HEK293 (cell line): ENCODE data around the gene WDR82.

Source experiments
- CTCF ChIA-PET: fragments of 350-600 bp; formaldehyde crosslinking; extraction: SDS; loops from one replicate; lab custom pipeline; 2021; ENCODE audit warnings: antibody characterized with exemption; lab: Yijun Ruan, JAX
- POLR2A ChIA-PET: fragments of 300-600 bp; formaldehyde crosslinking; extraction: SDS; loops from one replicate; lab custom pipeline; 2020; ENCODE audit warnings: antibody characterized with exemption, inconsistent platforms; lab: Yijun Ruan, JAX
- H3K27ac ChIP-seq: fragments of 200-500 bp; sonication (Bioruptor generic); 2 replicates; pipeline ENCODE4 v1.5.1; 2014; ENCODE audit warnings: low read depth, low read length, control low read depth, inconsistent platforms; ENCODE audit errors: extremely low read depth
- H3K36me3 ChIP-seq, 2 experiments: fragments of 200-500 bp in 1 of 2; sonication (Bioruptor generic) in 1 of 2; 1 replicate in 1 of 2; 2 replicates in 1 of 2; pipeline ENCODE4 v1.5.1; 2014 to 2017; ENCODE audit warnings: inconsistent platforms in 2 of 2, low read length in 2 of 2; ENCODE audit not compliant: control insufficient read depth in 2 of 2, insufficient read depth in 1 of 2
- H3K4me1 ChIP-seq: fragments of 200-500 bp; sonication (Bioruptor generic); 2 replicates; pipeline ENCODE4 v1.5.1; 2014; ENCODE audit warnings: mild to moderate bottlenecking, low read length, inconsistent platforms; ENCODE audit not compliant: control insufficient read depth, insufficient read depth
- H3K4me3 ChIP-seq: 2 replicates; pipeline ENCODE4 v1.5.1; 2011; ENCODE audit warnings: low read depth, mild to moderate bottlenecking, control low read depth, low read length, moderate library complexity
- H3K9me3 ChIP-seq: fragments of 200-500 bp; sonication (Bioruptor generic); 2 replicates; pipeline ENCODE4 v1.5.1; 2014; ENCODE audit warnings: low read depth, low read length, inconsistent platforms; ENCODE audit not compliant: control insufficient read depth, insufficient read depth
- GLIS1 ChIP-seq: fragments of 450-650 bp; formaldehyde crosslinking; IDR thresholded peaks from 2 replicates; pipeline ENCODE4 v1.5.1; 2016; ENCODE audit warnings: missing biosample characterization, missing genetic modification characterization
- HOXC10 ChIP-seq: sonication (generic); formaldehyde crosslinking; IDR thresholded peaks from 2 replicates; pipeline ENCODE4 v1.8.1; 2023; ENCODE audit warnings: mild to moderate bottlenecking, missing genetic modification reagents
- PRDM4 ChIP-seq: fragments of 450-650 bp; formaldehyde crosslinking; IDR thresholded peaks from 2 replicates; pipeline ENCODE4 v1.5.1; 2017; ENCODE audit warnings: missing biosample characterization, missing genetic modification characterization
- PRDM6 ChIP-seq: fragments of 450-650 bp; formaldehyde crosslinking; IDR thresholded peaks from 2 replicates; pipeline ENCODE4 v1.5.1; 2017; ENCODE audit warnings: missing biosample characterization, missing genetic modification characterization
- ZBTB17 ChIP-seq: fragments of 450-650 bp; formaldehyde crosslinking; IDR thresholded peaks from 2 replicates; pipeline ENCODE4 v1.5.1; 2016; ENCODE audit warnings: missing biosample characterization, missing genetic modification characterization
- ZNF121 ChIP-seq: fragments of 450-650 bp; formaldehyde crosslinking; IDR thresholded peaks from 2 replicates; pipeline ENCODE4 v1.5.1; 2016; ENCODE audit warnings: missing biosample characterization, missing genetic modification characterization
- ZNF133 ChIP-seq: fragments of 450-650 bp; formaldehyde crosslinking; IDR thresholded peaks from 2 replicates; pipeline ENCODE4 v1.5.1; 2016; ENCODE audit warnings: missing biosample characterization, missing genetic modification characterization
- ZNF138 ChIP-seq: fragments of 450-650 bp; formaldehyde crosslinking; IDR thresholded peaks from 2 replicates; pipeline ENCODE4 v1.5.1; 2016; ENCODE audit warnings: missing biosample characterization, missing genetic modification characterization, borderline replicate concordance
- ZNF19 ChIP-seq: fragments of 450-650 bp; formaldehyde crosslinking; IDR thresholded peaks from 2 replicates; pipeline ENCODE4; 2016; ENCODE audit warnings: missing biosample characterization, missing genetic modification characterization, low read depth
- ZNF202 ChIP-seq: fragments of 450-650 bp; formaldehyde crosslinking; IDR thresholded peaks from 2 replicates; pipeline ENCODE4 v1.5.1; 2016; ENCODE audit warnings: missing biosample characterization, missing genetic modification characterization, borderline replicate concordance
- ZNF23 ChIP-seq: fragments of 450-650 bp; formaldehyde crosslinking; IDR thresholded peaks from 2 replicates; pipeline ENCODE4 v1.5.1; 2016; ENCODE audit warnings: missing biosample characterization, missing genetic modification characterization, borderline replicate concordance
- ZNF423 ChIP-seq: fragments of 450-650 bp; formaldehyde crosslinking; IDR thresholded peaks from 2 replicates; pipeline ENCODE4 v1.5.1; 2016; ENCODE audit warnings: missing biosample characterization, missing genetic modification characterization
- ZNF510 ChIP-seq: fragments of 450-650 bp; formaldehyde crosslinking; IDR thresholded peaks from 2 replicates; pipeline ENCODE4 v1.5.1; 2018; ENCODE audit warnings: mild to moderate bottlenecking, missing genetic modification characterization, missing biosample characterization; ENCODE audit not compliant: insufficient replicate concordance
- ZNF548 ChIP-seq: fragments of 450-650 bp; formaldehyde crosslinking; IDR thresholded peaks from 2 replicates; pipeline ENCODE4 v1.5.1; 2016; ENCODE audit warnings: missing biosample characterization, missing genetic modification characterization
- ZNF600 ChIP-seq: fragments of 450-650 bp; formaldehyde crosslinking; IDR thresholded peaks from 2 replicates; pipeline ENCODE4 v1.5.1; 2016; ENCODE audit warnings: missing biosample characterization, missing genetic modification characterization
- ZNF623 ChIP-seq: fragments of 450-650 bp; formaldehyde crosslinking; IDR thresholded peaks from 2 replicates; pipeline ENCODE4 v1.5.1; 2016; ENCODE audit warnings: missing biosample characterization, missing genetic modification characterization
- ZNF658 ChIP-seq: fragments of 450-650 bp; formaldehyde crosslinking; IDR thresholded peaks from 2 replicates; pipeline ENCODE4; 2016; ENCODE audit warnings: missing biosample characterization, missing genetic modification characterization
- ZNF660 ChIP-seq: fragments of 450-650 bp; IDR thresholded peaks from 2 replicates; pipeline ENCODE4 v1.5.1; 2018; ENCODE audit warnings: missing biosample characterization, mild to moderate bottlenecking, missing genetic modification characterization
- ZNF785 ChIP-seq: fragments of 450-650 bp; formaldehyde crosslinking; IDR thresholded peaks from 2 replicates; pipeline ENCODE4 v1.5.1; 2016; ENCODE audit warnings: missing biosample characterization, missing genetic modification characterization
- ZSCAN4 ChIP-seq: fragments of 450-650 bp; formaldehyde crosslinking; IDR thresholded peaks from 2 replicates; pipeline ENCODE4 v1.5.1; 2017; ENCODE audit warnings: missing biosample characterization, missing genetic modification characterization

Gene WDR82

GRCh38 chr3:52281981-52282801 is 3.7 kb upstream of the WDR82 start:
- Histone ChIP-seq H3K4me3 (no peak overlapping the region), H3K36me3 (peaks cover 0 to 5% of the 10 kb centered on the region in 2 experiments; a peak in 1 of 3 replicates), H3K9me3 (no peaks in the 10 kb centered on the region), H3K27ac (no peak overlapping the region), H3K4me1 (no peaks in the 10 kb centered on the region)
- ChIA-PET POLR2A (interaction anchor here (0.6 kb wide), 1 partner anchor 610 kb away, joined by 3 read pairs; no protein-coding TSS in a partner anchor), CTCF (interaction anchor here (1.2 to 2.9 kb wide), 2 partner anchors 50 to 57 kb away, joined by 11 to 19 read pairs; no protein-coding TSS in a partner anchor)
- TF ChIP-seq ZNF202 (tag by site-specific recombination) = no peak
- TF ChIP-seq GLIS1 (tag by site-specific recombination) = peak; percentile 68
- TF ChIP-seq ZNF23 (tag by site-specific recombination) = no peak
- 0 out of 2 replicates have a peak, but pooled peaks have one; percentile 15 for TF ChIP-seq PRDM6 (tag by site-specific recombination)
- TF ChIP-seq ZNF658 = no peak
- no peak for TF ChIP-seq HOXC10
- 0 out of 2 replicates have a peak, but pooled peaks have one; percentile 4 for TF ChIP-seq ZNF660 (tag by site-specific recombination)
- TF ChIP-seq ZNF121 (tag by site-specific recombination) = no peak
- no peak for TF ChIP-seq ZNF548
- no peak for TF ChIP-seq ZNF19 (tag by site-specific recombination)
- TF ChIP-seq ZNF133 (tag by site-specific recombination) = no peak
- TF ChIP-seq ZNF623 (tag by site-specific recombination) = no peak
- no peak for TF ChIP-seq ZNF785
- TF ChIP-seq ZNF423 (tag by site-specific recombination) = no peak
- TF ChIP-seq ZNF138 (tag by site-specific recombination) = no peak

- Histone ChIP-seq H3K4me1 (no peaks in the 10 kb centered on the region), H3K36me3 (peaks cover 0 to 17% of the 10 kb centered on the region in 2 experiments; a peak in 2 of 3 replicates), H3K27ac (no peak overlapping the region), H3K4me3 (no peak overlapping the region), H3K9me3 (no peaks in the 10 kb centered on the region)
- TF ChIP-seq ZNF600 (tag by site-specific recombination) (0 out of 2 replicates have a peak, but pooled peaks have one; percentile 22), ZNF510 (tag by site-specific recombination) (no peak), ZBTB17 (tag by site-specific recombination) (peak; percentile 61), PRDM4 (no peak), ZSCAN4 (tag by site-specific recombination) (peak; percentile 46), PRDM6 (tag by site-specific recombination) (0 out of 2 replicates have a peak, but pooled peaks have one; percentile 8)
- POLR2A ChIA-PET = interaction anchor here (0.7 to 1.1 kb wide), 2 partner anchors 12 to 40 kb away, joined by 4 read pairs; no protein-coding TSS in a partner anchor
- CTCF ChIA-PET = interaction anchor here (0.7 to 2.9 kb wide), 4 partner anchors 27 to 613 kb away, joined by 3 to 19 read pairs (median 4); no protein-coding TSS in a partner anchor
Measured at GRCh38 chr3:52280050-52280461, 1.6 kb upstream of the WDR82 start.
